ENCODE data around the gene MAX. TPM values are rescaled to one million over a fixed set of nuclear protein-coding genes. Genes with fewer than 3 reads are reported as not detected.
"Not testable (repeated sequence)": the region's sequence is repeated elsewhere in the genome, so short reads cannot be mapped to it uniquely, and the experiment has no call there.

Gene MAX
- total and polyA plus RNA-seq, 2 experiments from 2014 or later = 25.0 to 27.7 TPM

GRCh38 chr14:65086686-65087085, 15.6 kb downstream of the MAX start:
- peaks cover 13% of the 10 kb centered on the region for H4K20me1 ChIP-seq (replicated peaks; ENCODE audit: insufficient read depth)
- not testable (repeated sequence) for H3K4me3 ChIP-seq; H3K4me2 ChIP-seq; H3K27ac ChIP-seq (ENCODE audit: low read depth); DNase-seq (ENCODE audit: low spot score); H3K27me3 ChIP-seq (ENCODE audit: insufficient read depth); ATAC-seq; H3K27ac Mint-ChIP-seq; H3K4me3 Mint-ChIP-seq; H3K27me3 Mint-ChIP-seq (ENCODE audit: insufficient read depth, low read depth, poor library complexity); H3K4me1 ChIP-seq (ENCODE audit: insufficient read depth); H3F3A ChIP-seq (replicated peaks; ENCODE audit: low read depth); H3K9me2 ChIP-seq (ENCODE audit: insufficient read depth); H2AFZ ChIP-seq
- peaks cover 30% of the 10 kb centered on the region for H3K79me2 ChIP-seq (replicated peaks; ENCODE audit: insufficient read depth)
- peaks cover 63% of the 10 kb centered on the region for H3K36me3 ChIP-seq (ENCODE audit: insufficient read depth)
- Mint-ChIP-seq H3K36me3 (ENCODE audit: low read depth) (peaks cover 88% of the 10 kb centered on the region), H3K4me1 (peaks cover 17% of the 10 kb centered on the region), H3K9me3 (peaks cover 40% of the 10 kb centered on the region)

GRCh38 chr14:65084554-65085505, 17.5 kb downstream of the MAX start:
- Histone ChIP-seq H4K20me1 (replicated peaks; ENCODE audit: insufficient read depth) (peaks cover 11% of the 10 kb centered on the region), H3K79me2 (replicated peaks; ENCODE audit: insufficient read depth) (peaks cover 30% of the 10 kb centered on the region), H3K4me1 (ENCODE audit: insufficient read depth) (0 out of 2 replicates have a peak, but pooled peaks cover 4% of the 10 kb centered on the region), H2AFZ (no peak overlapping the region), H3F3A (replicated peaks; ENCODE audit: low read depth) (no peaks in the 10 kb centered on the region), H3K27ac (ENCODE audit: low read depth) (no peak overlapping the region), H3K9me2 (ENCODE audit: insufficient read depth) (0 out of 2 replicates have a peak, but pooled peaks cover 2% of the 10 kb centered on the region), H3K4me2 (no peak overlapping the region), H3K27me3 (ENCODE audit: insufficient read depth) (no peaks in the 10 kb centered on the region), H3K36me3 (ENCODE audit: insufficient read depth) (peaks cover 53% of the 10 kb centered on the region), H3K4me3 (no peak overlapping the region)
- H3K27ac Mint-ChIP-seq = no peak overlapping the region
- no peak for TF ChIP-seq CTCF (conservative IDR thresholded peaks at IDR 0.05; ENCODE audit: low read depth in 2 of 2)
- TF ChIP-seq CREB1 (CRISPR knock-in tag; IDR thresholded peaks at IDR 0.05; ENCODE audit: low read depth) = no peak
- TF ChIP-seq JUNB (IDR thresholded peaks at IDR 0.05; ENCODE audit: unreplicated experiment) = no peak
- H3K4me3 Mint-ChIP-seq = no peak overlapping the region
- H3K9me3 Mint-ChIP-seq = peaks cover 40% of the 10 kb centered on the region
- ATAC-seq (no peak), DNase-seq (ENCODE audit: low spot score) (no peak)
- H3K4me1 Mint-ChIP-seq = peaks cover 15% of the 10 kb centered on the region
- peaks cover 3% of the 10 kb centered on the region for H3K27me3 Mint-ChIP-seq (ENCODE audit: insufficient read depth, low read depth, poor library complexity)
- H3K36me3 Mint-ChIP-seq (ENCODE audit: low read depth) = peaks cover 80% of the 10 kb centered on the region

GRCh38 chr14:65082930-65083329, 19.4 kb downstream of the MAX start:
- Mint-ChIP-seq H3K36me3 (ENCODE audit: low read depth) (peaks cover 62% of the 10 kb centered on the region), H3K4me3 (no peak overlapping the region), H3K9me3 (peaks cover 29% of the 10 kb centered on the region), H3K4me1 (peaks cover 15% of the 10 kb centered on the region), H3K27ac (no peak overlapping the region), H3K27me3 (ENCODE audit: insufficient read depth, low read depth, poor library complexity) (peaks cover 3% of the 10 kb centered on the region)
- no peaks in the 10 kb centered on the region for H3F3A ChIP-seq (replicated peaks; ENCODE audit: low read depth)
- peaks cover 9% of the 10 kb centered on the region; the same call in 1 of the 2 replicates for H4K20me1 ChIP-seq (replicated peaks; ENCODE audit: insufficient read depth)
- H3K4me3 ChIP-seq = no peak overlapping the region
- ATAC-seq = no peak
- peaks cover 25% of the 10 kb centered on the region for H3K79me2 ChIP-seq (replicated peaks; ENCODE audit: insufficient read depth)
- H3K9me2 ChIP-seq (ENCODE audit: insufficient read depth) = no peaks in the 10 kb centered on the region
- no peak overlapping the region for H3K4me2 ChIP-seq
- H3K27ac ChIP-seq (ENCODE audit: low read depth) = no peak overlapping the region
- H3K27me3 ChIP-seq (ENCODE audit: insufficient read depth) = no peaks in the 10 kb centered on the region
- H2AFZ ChIP-seq = no peak overlapping the region
- no peak for DNase-seq (ENCODE audit: low spot score)
- H3K4me1 ChIP-seq (ENCODE audit: insufficient read depth) = 0 out of 2 replicates have a peak, but pooled peaks cover 4% of the 10 kb centered on the region
- peaks cover 37% of the 10 kb centered on the region for H3K36me3 ChIP-seq (ENCODE audit: insufficient read depth)
- TF ChIP-seq JUNB (IDR thresholded peaks at IDR 0.05; ENCODE audit: unreplicated experiment) = no peak
- TF ChIP-seq NANOG (IDR thresholded peaks at IDR 0.05; ENCODE audit: borderline replicate concordance) = no peak
- no peak for TF ChIP-seq ZNF462 (CRISPR knock-in tag; IDR thresholded peaks at IDR 0.05)
- TF ChIP-seq STAT1 (IDR thresholded peaks at IDR 0.05; ENCODE audit: unreplicated experiment) = no peak
- no peak for TF ChIP-seq EZH2 (IDR thresholded peaks at IDR 0.05; ENCODE audit: low read depth, unreplicated experiment)

Measured in GM23338 (cell line).